GM12872 (cell line): Measurements from ENCODE around the gene PRKCZ.

Experiments
- TF ChIP-seq, protein P1 (sequence below): IDR thresholded peaks from 3 replicates; pipeline ENCODE4 v1.5.1; 2011; ENCODE audit warnings: low read depth, mild to moderate bottlenecking, low read length, moderate library complexity; ENCODE audit not compliant: insufficient read depth

The PRKCZ gene

GRCh38 chr1:2049718-2050431 is at the start of gene PRKCZ:
Gene PRKCZ (plus strand): TSS chr1:2050411. CDS start chr1:2050631, 220 bp downstream.
- TF ChIP-seq, protein P1, sequence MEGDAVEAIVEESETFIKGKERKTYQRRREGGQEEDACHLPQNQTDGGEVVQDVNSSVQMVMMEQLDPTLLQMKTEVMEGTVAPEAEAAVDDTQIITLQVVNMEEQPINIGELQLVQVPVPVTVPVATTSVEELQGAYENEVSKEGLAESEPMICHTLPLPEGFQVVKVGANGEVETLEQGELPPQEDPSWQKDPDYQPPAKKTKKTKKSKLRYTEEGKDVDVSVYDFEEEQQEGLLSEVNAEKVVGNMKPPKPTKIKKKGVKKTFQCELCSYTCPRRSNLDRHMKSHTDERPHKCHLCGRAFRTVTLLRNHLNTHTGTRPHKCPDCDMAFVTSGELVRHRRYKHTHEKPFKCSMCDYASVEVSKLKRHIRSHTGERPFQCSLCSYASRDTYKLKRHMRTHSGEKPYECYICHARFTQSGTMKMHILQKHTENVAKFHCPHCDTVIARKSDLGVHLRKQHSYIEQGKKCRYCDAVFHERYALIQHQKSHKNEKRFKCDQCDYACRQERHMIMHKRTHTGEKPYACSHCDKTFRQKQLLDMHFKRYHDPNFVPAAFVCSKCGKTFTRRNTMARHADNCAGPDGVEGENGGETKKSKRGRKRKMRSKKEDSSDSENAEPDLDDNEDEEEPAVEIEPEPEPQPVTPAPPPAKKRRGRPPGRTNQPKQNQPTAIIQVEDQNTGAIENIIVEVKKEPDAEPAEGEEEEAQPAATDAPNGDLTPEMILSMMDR = no peak

GRCh38 chr1:2000432-2000831 is 49.8 kb upstream of the PRKCZ start:
- TF ChIP-seq, protein P1 = no peak

DNA sequence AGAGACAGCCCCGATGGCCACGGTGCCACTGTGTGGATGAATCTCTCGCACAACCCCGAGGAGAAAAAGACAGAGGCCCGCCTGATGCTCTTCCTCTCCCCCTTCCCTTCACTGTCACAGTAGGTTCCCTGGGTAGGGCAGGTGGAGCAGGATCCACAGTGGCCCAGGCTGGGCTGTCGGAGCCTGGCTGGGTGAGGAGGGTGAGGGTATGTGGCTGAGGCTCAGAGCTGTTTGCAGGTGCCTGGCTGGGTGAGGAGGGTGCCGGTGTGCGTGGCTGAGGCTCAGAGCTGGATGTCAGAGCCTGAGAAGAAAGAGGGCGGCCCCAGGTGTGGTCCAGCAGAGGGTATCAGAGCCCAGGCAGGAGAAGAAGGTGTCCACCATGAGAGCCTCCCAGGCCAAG is 49.4 kb upstream of the PRKCZ start:
- TF ChIP-seq, protein P1 = no peak

- TF ChIP-seq, protein P1 = no peak
These were observed 48.3 kb upstream of the PRKCZ start for GRCh38 chr1:2001773-2002411.

- TF ChIP-seq, protein P1 = no peak
These were observed 46.6 kb upstream of the PRKCZ start, which contains the start of gene CFAP74 for GRCh38 chr1:2003541-2004131. Gene CFAP74 (minus strand): TSS chr1:2003786. CDS start chr1:1990956, 12,830 bp downstream.

GRCh38 chr1:2004856-2005255 is 45.4 kb upstream of the PRKCZ start:
- TF ChIP-seq, protein P1 = no peak

GRCh38 chr1:2009101-2010053 is 40.8 kb upstream of the PRKCZ start:
- TF ChIP-seq, protein P1 = no peak
